ENCODE measurements around the gene CRACDL.

- TF ChIP-seq CTCF (optimal IDR thresholded peaks at IDR 0.05 in 1 of 3, IDR thresholded peaks at IDR 0.05 in 1 of 3, conservative IDR thresholded peaks at IDR 0.05 in 1 of 3; ENCODE audit: extremely low read depth in 1 of 3, insufficient read depth in 2 of 3, low read length in 3 of 3) (no peak), EZH2 (IDR thresholded peaks at IDR 0.05; ENCODE audit: low read length) (no peak)
These were observed 21.1 kb downstream of the CRACDL start for GRCh38 chr2:98914713-98915580.

All from keratinocyte (primary cell).